Tibial artery (tissue), 4 donors: ENCODE data around the gene SPRED1.

ENCODE experiments used
- DNase-seq, 2 donors: peaks; one replicate each; pipeline ENCODE4 v3.0.0-alpha.2; 2019
- H3K27ac ChIP-seq, 2 donors: fragments of 200-600 bp; sonication (generic) in 1 of 2; 1 replicate in 1 of 2; 2 replicates in 1 of 2; pipeline ENCODE4 v1.5.1; 2018 to 2019; ENCODE audit warnings: mild to moderate bottlenecking in 1 of 2
- H3K27me3 ChIP-seq, 2 donors: fragments of 200-600 bp; sonication (generic) in 1 of 2; one replicate each; pipeline versions ENCODE4 v1.5.1 to v1.6.0; 2016 to 2019
- H3K36me3 ChIP-seq, 3 donors: fragments of 200-600 bp; sonication (generic) in 2 of 3; one replicate each; pipeline ENCODE4 v1.5.1; 2016 to 2019; ENCODE audit warnings: mild to moderate bottlenecking in 2 of 3
- H3K4me1 ChIP-seq, 4 donors: fragments of 200-600 bp; sonication (generic) in 2 of 4; 1 replicate in 3 of 4; 2 replicates in 1 of 4; pipeline ENCODE4 v1.5.1; 2016 to 2019
- H3K4me3 ChIP-seq, 2 donors: fragments of 200-600 bp; sonication (generic) in 1 of 2; 1 replicate in 1 of 2; 2 replicates in 1 of 2; pipeline ENCODE4 v1.5.1; 2018 to 2019; ENCODE audit warnings: mild to moderate bottlenecking in 2 of 2
- H3K9me3 ChIP-seq, 3 donors: fragments of 200-600 bp; sonication (generic) in 1 of 3; one replicate each; pipeline ENCODE4 v1.5.1; 2016 to 2019
- intact Hi-C: fragments of 100-400 bp; cut with DNase I; formaldehyde crosslinking; loops from one replicate; pipeline ENCODE4 v1.15.0; 2023; ENCODE audit warnings: low total_unique reads
- TF ChIP-seq, protein P1 (sequence below), 2 experiments: fragments of 200-600 bp in 1 of 2; fragments of 450-650 bp in 1 of 2; IDR thresholded peaks; one replicate each; pipeline ENCODE4 v1.5.1; 2017 to 2019; ENCODE audit warnings: antibody characterized with exemption in 2 of 2, mild to moderate bottlenecking in 1 of 2, moderate library complexity in 1 of 2

SPRED1 gene

DNA sequence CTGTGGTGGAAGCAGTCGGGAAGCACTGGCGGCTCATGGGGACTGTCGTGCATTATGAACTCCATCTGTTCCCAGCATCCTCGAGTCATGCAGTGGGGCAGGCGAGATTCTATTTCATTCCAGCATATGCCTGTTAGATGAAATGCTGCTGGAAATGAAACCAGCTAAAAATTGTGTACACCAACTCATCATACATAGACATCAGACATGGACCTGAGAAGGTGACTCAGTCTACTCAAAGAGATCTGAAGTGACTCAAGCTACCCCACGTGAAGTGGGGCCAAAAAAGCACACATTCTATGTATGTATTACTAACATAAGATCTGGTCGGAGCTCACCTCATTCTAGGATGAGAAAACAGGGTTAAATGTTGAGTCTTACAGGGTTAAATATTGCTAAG, 153.8 kb downstream of the SPRED1 start:
- Histone ChIP-seq H3K9me3 (no peaks in the 10 kb centered on the region), H3K36me3 (no peaks in the 10 kb centered on the region), H3K27me3 (no peaks in the 10 kb centered on the region), H3K4me3 (no peak overlapping the region), H3K27ac (no peak overlapping the region), H3K4me1 (peaks cover 0 to 1% (median 0%) of the 10 kb centered on the region in 4 donors)
- DNase-seq, result no peak
- intact Hi-C loops, result no loop called here
- TF ChIP-seq, protein P1, sequence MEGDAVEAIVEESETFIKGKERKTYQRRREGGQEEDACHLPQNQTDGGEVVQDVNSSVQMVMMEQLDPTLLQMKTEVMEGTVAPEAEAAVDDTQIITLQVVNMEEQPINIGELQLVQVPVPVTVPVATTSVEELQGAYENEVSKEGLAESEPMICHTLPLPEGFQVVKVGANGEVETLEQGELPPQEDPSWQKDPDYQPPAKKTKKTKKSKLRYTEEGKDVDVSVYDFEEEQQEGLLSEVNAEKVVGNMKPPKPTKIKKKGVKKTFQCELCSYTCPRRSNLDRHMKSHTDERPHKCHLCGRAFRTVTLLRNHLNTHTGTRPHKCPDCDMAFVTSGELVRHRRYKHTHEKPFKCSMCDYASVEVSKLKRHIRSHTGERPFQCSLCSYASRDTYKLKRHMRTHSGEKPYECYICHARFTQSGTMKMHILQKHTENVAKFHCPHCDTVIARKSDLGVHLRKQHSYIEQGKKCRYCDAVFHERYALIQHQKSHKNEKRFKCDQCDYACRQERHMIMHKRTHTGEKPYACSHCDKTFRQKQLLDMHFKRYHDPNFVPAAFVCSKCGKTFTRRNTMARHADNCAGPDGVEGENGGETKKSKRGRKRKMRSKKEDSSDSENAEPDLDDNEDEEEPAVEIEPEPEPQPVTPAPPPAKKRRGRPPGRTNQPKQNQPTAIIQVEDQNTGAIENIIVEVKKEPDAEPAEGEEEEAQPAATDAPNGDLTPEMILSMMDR (IDR thresholded peaks at IDR 0.05), result no peak
